ENCODE data around the gene CACNB3. TPM values are rescaled to one million over a fixed set of nuclear protein-coding genes. Genes with fewer than 3 reads are reported as not detected.

Gene CACNB3
- total and polyA plus RNA-seq, 2 donors (not counting 1 experiment from before 2014, with no cell fraction given) = 28.4 to 46.2 TPM

DNA sequence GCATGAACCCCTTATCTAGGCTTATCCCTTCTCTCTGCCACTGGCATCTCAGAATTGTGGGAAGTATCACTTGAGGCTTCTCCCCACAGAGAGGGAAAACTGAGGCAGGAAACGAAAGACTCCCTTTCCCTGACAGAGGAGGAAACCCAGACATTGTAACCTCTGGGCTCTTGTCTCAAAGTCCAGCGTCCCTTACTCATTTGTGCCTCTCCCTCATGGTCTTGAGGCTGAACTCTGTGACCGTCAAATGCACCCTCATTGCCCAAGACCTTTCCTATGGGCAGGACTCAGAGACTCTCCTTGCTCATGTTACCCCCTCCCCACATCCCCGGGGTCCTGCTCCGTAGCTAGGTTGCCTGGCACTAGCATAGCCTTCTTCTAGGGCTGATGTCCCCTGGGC, 3.8 kb downstream of the CACNB3 start:
- no peak overlapping the region for H3K4me3 ChIP-seq (replicated peaks in 1 of 4; ENCODE audit: control extremely low read depth in 1 of 4, insufficient read depth in 1 of 4, low read depth in 3 of 4, low read length in 4 of 4)
- TF ChIP-seq, protein P1, sequence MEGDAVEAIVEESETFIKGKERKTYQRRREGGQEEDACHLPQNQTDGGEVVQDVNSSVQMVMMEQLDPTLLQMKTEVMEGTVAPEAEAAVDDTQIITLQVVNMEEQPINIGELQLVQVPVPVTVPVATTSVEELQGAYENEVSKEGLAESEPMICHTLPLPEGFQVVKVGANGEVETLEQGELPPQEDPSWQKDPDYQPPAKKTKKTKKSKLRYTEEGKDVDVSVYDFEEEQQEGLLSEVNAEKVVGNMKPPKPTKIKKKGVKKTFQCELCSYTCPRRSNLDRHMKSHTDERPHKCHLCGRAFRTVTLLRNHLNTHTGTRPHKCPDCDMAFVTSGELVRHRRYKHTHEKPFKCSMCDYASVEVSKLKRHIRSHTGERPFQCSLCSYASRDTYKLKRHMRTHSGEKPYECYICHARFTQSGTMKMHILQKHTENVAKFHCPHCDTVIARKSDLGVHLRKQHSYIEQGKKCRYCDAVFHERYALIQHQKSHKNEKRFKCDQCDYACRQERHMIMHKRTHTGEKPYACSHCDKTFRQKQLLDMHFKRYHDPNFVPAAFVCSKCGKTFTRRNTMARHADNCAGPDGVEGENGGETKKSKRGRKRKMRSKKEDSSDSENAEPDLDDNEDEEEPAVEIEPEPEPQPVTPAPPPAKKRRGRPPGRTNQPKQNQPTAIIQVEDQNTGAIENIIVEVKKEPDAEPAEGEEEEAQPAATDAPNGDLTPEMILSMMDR (conservative IDR thresholded peaks at IDR 0.05 in 1 of 2, IDR thresholded peaks at IDR 0.05 in 1 of 2; ENCODE audit: low read depth in 1 of 2, low read length in 2 of 2) = no peak
- TF ChIP-seq EZH2 (IDR thresholded peaks at IDR 0.05; ENCODE audit: low read length, missing control alignments) = no peak
- H3K27ac ChIP-seq (ENCODE audit: insufficient read depth, low read length) = no peak overlapping the region
- H3K27me3 ChIP-seq (ENCODE audit: control insufficient read depth, insufficient read depth, low read length) = no peaks in the 10 kb centered on the region
- H3K79me2 ChIP-seq (ENCODE audit: control insufficient read depth, insufficient read depth, low read length) = peaks cover 5% of the 10 kb centered on the region
- no peak overlapping the region for H2AFZ ChIP-seq (ENCODE audit: low read length)
- peaks cover 10% of the 10 kb centered on the region for H3K36me3 ChIP-seq (ENCODE audit: control insufficient read depth, insufficient read depth, low read length)
- no peaks in the 10 kb centered on the region for H4K20me1 ChIP-seq (ENCODE audit: control insufficient read depth, extremely low read depth, insufficient read depth, low read length)
- H3K4me2 ChIP-seq (ENCODE audit: extremely low read depth, insufficient read depth, low read length) = no peak overlapping the region
- peaks cover 5% of the 10 kb centered on the region for H3K4me1 ChIP-seq (ENCODE audit: control insufficient read depth, extremely low read depth, insufficient read depth, low read length)
- no peaks in the 10 kb centered on the region for H3K9me3 ChIP-seq (ENCODE audit: control insufficient read depth, insufficient read depth, low read depth, low read length)
- H3K9ac ChIP-seq (ENCODE audit: insufficient read depth, low read length) = no peak overlapping the region
- DNase-seq (ENCODE audit: low read depth in 2 of 2) = no peak

DNA sequence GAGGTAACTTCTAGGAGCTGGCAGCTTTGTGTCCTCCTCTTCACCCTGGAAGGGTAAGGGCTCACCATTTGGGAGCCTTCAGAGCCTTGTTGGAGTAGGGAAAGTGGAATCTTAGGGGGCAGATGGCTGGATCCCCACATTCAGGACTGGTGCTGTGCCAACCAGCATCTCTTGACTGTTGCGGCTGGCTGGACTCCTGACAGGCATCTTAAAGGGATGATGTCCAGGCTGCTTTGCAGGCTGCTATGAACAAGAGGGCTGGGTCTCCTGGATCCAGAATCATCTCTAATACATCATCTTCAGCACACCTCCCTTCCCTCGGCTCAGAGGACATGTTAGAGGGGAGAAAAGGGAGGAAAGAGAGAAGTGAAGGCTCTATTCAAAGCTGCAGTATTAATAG, 4.4 kb downstream of the CACNB3 start:
- Histone ChIP-seq H4K20me1 (ENCODE audit: control insufficient read depth, extremely low read depth, insufficient read depth, low read length) (no peaks in the 10 kb centered on the region), H3K27me3 (ENCODE audit: control insufficient read depth, insufficient read depth, low read length) (no peaks in the 10 kb centered on the region), H3K9me3 (ENCODE audit: control insufficient read depth, insufficient read depth, low read depth, low read length) (no peaks in the 10 kb centered on the region), H3K27ac (ENCODE audit: insufficient read depth, low read length) (no peak overlapping the region), H3K4me1 (ENCODE audit: control insufficient read depth, extremely low read depth, insufficient read depth, low read length) (peaks cover 2% of the 10 kb centered on the region), H3K4me2 (ENCODE audit: extremely low read depth, insufficient read depth, low read length) (no peak overlapping the region), H2AFZ (ENCODE audit: low read length) (no peak overlapping the region), H3K9ac (ENCODE audit: insufficient read depth, low read length) (no peak overlapping the region), H3K36me3 (ENCODE audit: control insufficient read depth, insufficient read depth, low read length) (peaks cover 14% of the 10 kb centered on the region), H3K79me2 (ENCODE audit: control insufficient read depth, insufficient read depth, low read length) (peaks cover 5% of the 10 kb centered on the region), H3K4me3 (replicated peaks in 1 of 4; ENCODE audit: control extremely low read depth in 1 of 4, insufficient read depth in 1 of 4, low read depth in 3 of 4, low read length in 4 of 4) (no peak overlapping the region)
- no peak for TF ChIP-seq EZH2 (IDR thresholded peaks at IDR 0.05; ENCODE audit: low read length, missing control alignments)
- TF ChIP-seq, protein P1 (conservative IDR thresholded peaks at IDR 0.05 in 1 of 2, IDR thresholded peaks at IDR 0.05 in 1 of 2; ENCODE audit: low read depth in 1 of 2, low read length in 2 of 2) = no peak
- no peak for DNase-seq (ENCODE audit: low read depth in 2 of 2)

DNA sequence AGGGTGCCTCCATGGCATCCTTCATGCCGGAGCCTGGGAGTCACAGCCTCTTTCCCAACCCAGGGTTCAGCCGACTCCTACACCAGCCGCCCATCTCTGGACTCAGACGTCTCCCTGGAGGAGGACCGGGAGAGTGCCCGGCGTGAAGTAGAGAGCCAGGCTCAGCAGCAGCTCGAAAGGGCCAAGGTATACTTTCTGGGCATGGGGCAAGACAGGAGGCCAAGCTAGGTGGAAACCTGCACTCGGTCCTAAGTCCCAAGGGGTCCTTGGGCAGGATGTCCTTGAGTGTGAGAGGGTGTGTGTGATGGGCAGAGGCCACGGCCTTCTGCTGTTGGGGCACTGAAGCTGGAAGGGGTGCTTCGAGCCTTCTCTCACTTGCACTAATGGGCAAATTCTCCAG, 5.0 kb downstream of the CACNB3 start:
- no peak overlapping the region for H3K27ac ChIP-seq (ENCODE audit: insufficient read depth, low read length)
- DNase-seq (ENCODE audit: low read depth in 2 of 2) = no peak
- H3K4me3 ChIP-seq (replicated peaks in 1 of 4; ENCODE audit: control extremely low read depth in 1 of 4, insufficient read depth in 1 of 4, low read depth in 3 of 4, low read length in 4 of 4) = no peak overlapping the region
- H3K9me3 ChIP-seq (ENCODE audit: control insufficient read depth, insufficient read depth, low read depth, low read length) = no peaks in the 10 kb centered on the region
- H3K4me2 ChIP-seq (ENCODE audit: extremely low read depth, insufficient read depth, low read length) = no peak overlapping the region
- no peak for TF ChIP-seq EZH2 (IDR thresholded peaks at IDR 0.05; ENCODE audit: low read length, missing control alignments)
- TF ChIP-seq, protein P1 (conservative IDR thresholded peaks at IDR 0.05 in 1 of 2, IDR thresholded peaks at IDR 0.05 in 1 of 2; ENCODE audit: low read depth in 1 of 2, low read length in 2 of 2) = no peak
- no peak overlapping the region for H3K9ac ChIP-seq (ENCODE audit: insufficient read depth, low read length)
- H3K79me2 ChIP-seq (ENCODE audit: control insufficient read depth, insufficient read depth, low read length) = peaks cover 5% of the 10 kb centered on the region
- no peaks in the 10 kb centered on the region for H4K20me1 ChIP-seq (ENCODE audit: control insufficient read depth, extremely low read depth, insufficient read depth, low read length)
- no peak overlapping the region for H2AFZ ChIP-seq (ENCODE audit: low read length)
- no peaks in the 10 kb centered on the region for H3K4me1 ChIP-seq (ENCODE audit: control insufficient read depth, extremely low read depth, insufficient read depth, low read length)
- H3K36me3 ChIP-seq (ENCODE audit: control insufficient read depth, insufficient read depth, low read length) = peaks cover 14% of the 10 kb centered on the region
- H3K27me3 ChIP-seq (ENCODE audit: control insufficient read depth, insufficient read depth, low read length) = no peaks in the 10 kb centered on the region

Measured in fibroblast of lung (primary cell).